Right cardiac atrium (tissue), 5 donors: ENCODE results near the gene GUK1. TPM values are rescaled to one million over a fixed set of nuclear protein-coding genes. Genes with fewer than 3 reads are reported as not detected.

ENCODE experiments used
- microRNA-seq, 2 donors: library from miRNA; unstranded; fragments of <30 nt; microRNA quantifications; one replicate each; pipeline ENCODE4 v1.2.0, GENCODE V29; 2020 to 2021
- polyA plus RNA-seq: library from polyadenylated mRNA; stranded (reverse); fragments of 200-250 nt; gene quantifications from one replicate; pipeline ENCODE4 v1.2.3, GENCODE V29; 2013
- total RNA-seq, 4 donors: library from RNA; stranded (reverse); fragmentation: NEBNext Ultra II Directional; extraction: Animal tissue kit (Norgen Biotek cat#: 25700); gene quantifications; one replicate each; pipeline ENCODE4 v1.2.1, GENCODE V29; 2021
- donor health status: healthy with polysubstance abuse.
- donor health status: DM: no; HTN: yes; CAD: no.
- donor health status: DM: no; HTN: no; CAD: no.
- donor health status: DM: no; HTN: yes; CAD: no; lungs with severe emphysema.
- donor health status: DM: yes; HTN: yes; CAD: no.

Gene GUK1
- total and polyA plus RNA-seq, 5 donors, result 151 to 315 (median 182) TPM

Small RNA genes lying within 50 kb of the gene (microRNA-seq; reads per million reads assigned to microRNA genes)
- 0.54 to 0.84 reads per million in 2 donors for gene MIR3620

Other genes starting within 250 kb of the GUK1 start
- 1 to 10 TPM in 2 of 4 donors, under 1 TPM in 2; 0.60 to 1.8 (median 1.2) TPM for gene WNT9A, start 192.3 kb upstream of the GUK1 start, total RNA-seq
- gene WNT9A, start 192.3 kb upstream of the GUK1 start, polyA plus RNA-seq, result 0.63 TPM
- not detected for gene WNT3A, start 133.3 kb upstream of the GUK1 start, total RNA-seq
- not detected for gene WNT3A, start 133.3 kb upstream of the GUK1 start, polyA plus RNA-seq
- gene ARF1, start 57.6 kb upstream of the GUK1 start, total RNA-seq, result 100 to 1,000 TPM; 299 to 395 (median 364) TPM
- 340 TPM for gene ARF1, start 57.6 kb upstream of the GUK1 start, polyA plus RNA-seq
- 1 to 10 TPM; 6.3 to 8.6 (median 7.4) TPM for gene C1orf35, start 37.0 kb upstream of the GUK1 start, total RNA-seq
- gene C1orf35, start 37.0 kb upstream of the GUK1 start, polyA plus RNA-seq, result 7.9 TPM
- gene MRPL55, start 31.0 kb upstream of the GUK1 start, total RNA-seq, result 10 to 100 TPM; 51.6 to 56.5 (median 52.8) TPM
- 103 TPM for gene MRPL55, start 31.0 kb upstream of the GUK1 start, polyA plus RNA-seq
- 1 to 10 TPM; 1.2 to 2.2 (median 1.7) TPM for gene GJC2, start 9.7 kb downstream of the GUK1 start, total RNA-seq
- gene GJC2, start 9.7 kb downstream of the GUK1 start, polyA plus RNA-seq, result 1.3 TPM
- 10 to 100 TPM in 2 of 4 donors, 1 to 10 TPM in 2; 8.3 to 12.0 (median 10.3) TPM for gene IBA57, start 25.5 kb downstream of the GUK1 start, total RNA-seq
- gene IBA57, start 25.5 kb downstream of the GUK1 start, polyA plus RNA-seq, result 4.5 TPM
- gene OBSCN, start 67.8 kb downstream of the GUK1 start, total RNA-seq, result 100 to 1,000 TPM; 144 to 196 (median 183) TPM
- 234 TPM for gene OBSCN, start 67.8 kb downstream of the GUK1 start, polyA plus RNA-seq